Effector memory CD8-positive, alpha-beta T cell (primary cell): ENCODE results near the gene CEACAM21.
A peak's percentile ranks its signal among the peaks of the same experiment; 100 is the strongest.
"Not testable (repeated sequence)": the region's sequence is repeated elsewhere in the genome, so short reads cannot be mapped to it uniquely, and the experiment has no call there.

Experiments
- ATAC-seq: fragments of 150-1000 bp; cut with Tn5 transposase; replicated peaks from 2 replicates; pipeline ENCODE4 v1.10.0; 2021; ENCODE audit warnings: mild to moderate bottlenecking, moderate library complexity
- DNase-seq, 3 experiments: peaks; one replicate each; pipeline ENCODE4 v3.0.0; 2021
- H3K27ac Mint-ChIP-seq, 2 donors: one replicate each; pipeline ENCODE4 v1.8.0; 2022; ENCODE audit warnings: mild to moderate bottlenecking in 2 of 2, mixed read lengths in 2 of 2, moderate library complexity in 2 of 2
- H3K27me3 Mint-ChIP-seq, 2 donors: one replicate each; pipeline ENCODE4 v1.8.0; 2022; ENCODE audit warnings: mixed read lengths in 2 of 2
- H3K36me3 Mint-ChIP-seq: one replicate; pipeline ENCODE4 v1.8.0; 2022; ENCODE audit warnings: mild to moderate bottlenecking, moderate library complexity, mixed read lengths; ENCODE audit not compliant: insufficient read depth
- H3K4me1 Mint-ChIP-seq, 2 donors: one replicate each; pipeline ENCODE4 v1.8.0; 2022; ENCODE audit warnings: low read depth in 2 of 2, mixed read lengths in 2 of 2
- H3K4me3 Mint-ChIP-seq, 2 donors: one replicate each; pipeline ENCODE4 v1.8.0; 2022; ENCODE audit warnings: mild to moderate bottlenecking in 2 of 2, mixed read lengths in 2 of 2, moderate library complexity in 2 of 2
- H3K9me3 Mint-ChIP-seq, 2 donors: one replicate each; pipeline ENCODE4 v1.8.0; 2022; ENCODE audit warnings: mixed read lengths in 2 of 2

CEACAM21 gene

DNA sequence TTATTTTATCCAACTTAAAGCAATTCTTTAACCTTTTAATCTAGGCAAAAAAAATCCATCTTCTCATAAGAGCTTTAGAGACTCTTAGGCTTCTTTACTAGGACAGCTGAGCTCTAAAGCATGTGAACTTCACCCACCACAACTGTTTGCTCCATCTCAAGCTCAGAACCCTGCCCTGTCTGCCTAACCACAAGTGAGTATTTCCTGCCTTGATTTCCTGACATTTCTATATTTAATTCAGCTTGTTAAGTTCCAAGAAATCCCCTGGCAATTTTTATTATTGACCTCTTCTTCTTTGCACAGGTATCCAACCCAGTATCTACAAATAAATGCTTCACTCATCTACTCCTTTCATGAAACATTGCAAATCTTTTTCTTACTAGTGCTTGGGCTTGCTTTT lies 21.1 kb upstream of the CEACAM21 start:
- no peak for DNase-seq
- Mint-ChIP-seq H3K9me3 (no peaks in the 10 kb centered on the region), H3K27me3 (no peaks in the 10 kb centered on the region), H3K27ac (peak overlapping the region; percentile 91 to 93), H3K4me1 (peaks cover 58 to 71% of the 10 kb centered on the region in 2 donors), H3K4me3 (peak overlapping the region; percentile 93 to 95), H3K36me3 (peaks cover 62% of the 10 kb centered on the region)
- peak; percentile 76 for ATAC-seq

DNA sequence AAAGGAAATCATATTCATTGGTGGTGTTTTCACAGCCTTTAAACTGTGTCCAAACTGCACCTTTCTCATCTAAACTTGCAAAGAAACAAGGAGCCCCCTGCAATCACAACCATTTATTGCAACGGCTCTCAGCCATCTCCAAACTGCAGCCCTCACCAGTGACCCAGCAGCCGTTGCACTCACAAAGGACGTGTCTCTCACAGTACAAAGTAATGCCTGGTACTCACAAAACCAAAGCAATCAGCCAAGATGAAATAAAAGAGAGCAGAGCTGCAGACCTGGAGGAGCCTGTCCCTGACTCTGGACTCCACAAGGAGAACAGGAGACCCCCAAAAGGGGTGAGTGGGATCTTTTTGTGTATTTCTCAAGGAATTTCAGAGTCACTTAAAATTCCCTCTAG lies 20.2 kb upstream of the CEACAM21 start:
- no peaks in the 10 kb centered on the region for H3K9me3 Mint-ChIP-seq
- H3K27me3 Mint-ChIP-seq: no peaks in the 10 kb centered on the region
- H3K4me1 Mint-ChIP-seq: peaks cover 64 to 79% of the 10 kb centered on the region in 2 donors
- H3K27ac Mint-ChIP-seq: peak overlapping the region; percentile 87 to 91
- H3K36me3 Mint-ChIP-seq: peaks cover 62% of the 10 kb centered on the region
- DNase-seq: no peak
- peak overlapping the region; percentile 93 to 95 for H3K4me3 Mint-ChIP-seq
- ATAC-seq: peak; percentile 13

- Mint-ChIP-seq H3K27ac (peak overlapping the region; percentile 67 to 83), H3K27me3 (no peaks in the 10 kb centered on the region), H3K4me3 (peak overlapping the region; percentile 47 to 60), H3K4me1 (peaks cover 43 to 54% of the 10 kb centered on the region in 2 donors), H3K36me3 (peaks cover 28% of the 10 kb centered on the region), H3K9me3 (no peaks in the 10 kb centered on the region)
- DNase-seq (peak; percentile 36 to 40 (median 38)), ATAC-seq (peak; percentile 91)
Measured at GRCh38 chr19:41563854-41564514, 12.0 kb upstream of the CEACAM21 start.

DNA sequence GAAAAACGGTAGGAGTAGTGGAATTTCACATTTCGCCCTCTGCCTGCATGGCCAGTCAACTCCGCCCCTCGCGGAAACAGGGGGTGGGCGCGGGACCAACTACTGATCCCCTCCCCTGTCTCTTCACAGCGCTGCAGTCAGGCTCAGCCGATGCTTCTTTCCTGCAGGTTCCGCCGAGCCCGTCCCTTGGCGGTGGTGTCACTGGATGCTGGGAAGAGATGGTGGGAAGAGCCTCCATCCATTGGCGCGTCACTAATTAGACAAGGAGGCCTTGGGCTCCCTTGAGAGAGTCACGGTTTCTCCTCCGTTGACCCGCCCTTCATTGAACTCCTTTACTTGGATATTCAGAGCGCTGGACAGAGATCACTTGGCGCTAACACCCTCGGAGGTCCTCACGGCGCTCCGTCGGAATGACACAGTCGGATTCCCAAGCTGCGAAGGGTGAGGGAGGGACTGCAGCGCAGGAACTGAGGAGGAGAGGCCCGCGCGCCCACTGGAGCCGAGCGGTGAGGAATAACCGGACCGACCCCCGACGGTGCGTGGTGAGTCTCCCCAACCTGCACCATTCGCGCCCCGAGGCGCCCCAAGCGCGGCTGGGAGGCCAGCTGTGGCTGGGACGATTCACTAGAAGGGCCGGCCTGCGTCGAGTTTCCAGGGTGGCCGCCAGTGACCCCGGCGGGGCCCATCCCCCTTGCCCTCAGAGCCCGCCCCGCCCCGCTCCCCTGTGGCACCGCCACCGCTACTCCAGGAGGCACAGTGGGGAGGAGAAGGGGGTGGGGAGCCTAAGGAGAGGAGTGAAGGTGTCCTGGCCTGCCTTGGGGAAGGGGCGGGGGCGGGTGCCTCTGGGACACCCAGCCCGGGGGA lies 11.2 kb upstream of the CEACAM21 start:
- ATAC-seq (no peak), DNase-seq (no peak)
- H3K4me3 Mint-ChIP-seq: peak overlapping the region; percentile 33 to 60
- H3K27me3 Mint-ChIP-seq: no peaks in the 10 kb centered on the region
- peak overlapping the region; percentile 67 to 83 for H3K27ac Mint-ChIP-seq
- peaks cover 31% of the 10 kb centered on the region for H3K36me3 Mint-ChIP-seq
- peaks cover 39 to 47% of the 10 kb centered on the region in 2 donors for H3K4me1 Mint-ChIP-seq
- H3K9me3 Mint-ChIP-seq: no peaks in the 10 kb centered on the region

DNA sequence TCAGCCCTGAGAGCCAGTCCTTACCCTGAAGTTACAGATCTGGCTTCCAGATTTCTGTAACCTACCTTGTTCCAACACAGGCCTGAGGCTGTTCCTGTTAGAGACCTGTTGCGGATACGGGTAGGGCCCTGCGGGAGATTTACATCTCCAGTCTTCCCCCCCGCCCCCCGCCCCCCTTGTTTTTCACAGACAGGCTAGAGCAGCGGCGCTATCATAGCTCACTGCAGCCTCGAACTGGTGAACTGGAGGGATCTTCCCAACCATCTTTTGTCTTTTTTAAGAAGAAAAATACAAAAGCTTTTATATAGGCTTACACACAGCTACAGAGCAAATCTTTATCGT lies 10.6 kb upstream of the CEACAM21 start:
- Mint-ChIP-seq H3K4me3 (no peak overlapping the region), H3K27me3 (no peaks in the 10 kb centered on the region), H3K9me3 (no peaks in the 10 kb centered on the region)

DNA sequence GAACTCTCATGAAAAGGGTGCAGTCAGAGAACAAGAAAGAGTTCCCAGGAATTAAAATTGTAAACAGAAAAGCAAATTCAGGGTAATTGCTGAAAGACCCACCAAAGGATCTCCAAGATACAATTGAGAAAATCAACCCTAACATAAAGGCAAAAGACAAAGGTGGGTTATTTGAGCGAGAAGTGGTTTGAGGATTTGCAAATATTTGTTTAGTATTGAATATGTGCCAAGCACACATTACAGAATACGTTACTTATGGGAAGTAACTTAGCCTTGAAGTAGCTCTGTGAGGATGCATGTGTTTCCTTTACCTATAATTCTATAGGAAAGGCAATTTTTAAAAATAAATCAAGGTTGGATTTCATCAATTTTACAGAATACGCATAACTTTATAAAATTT lies 10.0 kb upstream of the CEACAM21 start:
- ATAC-seq: no peak
- Mint-ChIP-seq H3K27ac (no peak overlapping the region), H3K36me3 (peaks cover 30% of the 10 kb centered on the region), H3K27me3 (no peaks in the 10 kb centered on the region), H3K9me3 (no peaks in the 10 kb centered on the region), H3K4me1 (peaks cover 41 to 42% of the 10 kb centered on the region in 2 donors), H3K4me3 (no peak overlapping the region)
- no peak for DNase-seq

More for the DNA sequence above, 10.6 kb upstream of the CEACAM21 start:
- Mint-ChIP-seq H3K4me1 (peaks cover 38 to 41% of the 10 kb centered on the region in 2 donors), H3K27ac (no peak overlapping the region), H3K36me3 (peaks cover 33% of the 10 kb centered on the region)
- ATAC-seq (no peak), DNase-seq (no peak)

DNA sequence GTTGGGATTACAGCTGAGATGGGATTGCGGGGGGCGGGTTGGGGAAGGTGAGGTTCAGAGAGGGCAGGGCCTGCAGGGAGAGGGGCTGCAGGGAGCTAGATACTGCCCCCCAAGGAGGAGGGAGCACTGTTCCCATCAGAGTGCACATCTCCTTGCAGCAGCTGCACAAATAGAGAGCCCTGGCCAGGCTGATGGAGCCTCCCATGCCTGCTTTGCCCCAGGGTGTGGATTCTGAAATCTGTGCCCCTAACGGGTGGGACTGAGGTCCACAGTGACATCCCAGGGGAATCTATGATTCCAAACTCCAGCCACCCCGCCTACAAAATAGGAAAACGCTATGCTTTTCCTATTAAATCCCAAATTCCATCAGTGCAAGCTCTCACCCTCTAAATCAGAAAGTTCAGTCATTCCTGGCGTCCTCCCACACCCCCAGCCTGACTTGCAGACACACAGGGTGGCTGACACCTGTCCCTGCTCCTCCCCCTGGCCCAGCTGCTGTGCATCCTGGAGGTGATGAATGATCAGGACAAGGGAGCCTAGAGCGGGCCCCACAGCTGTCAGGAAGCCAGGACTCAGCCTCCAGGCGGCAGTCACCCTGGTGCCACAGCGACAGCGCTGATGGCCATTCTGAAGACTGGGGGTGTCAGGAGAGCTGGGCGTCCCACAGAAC lies 6.3 kb upstream of the CEACAM21 start:
- DNase-seq: no peak
- peaks cover 16% of the 10 kb centered on the region for H3K36me3 Mint-ChIP-seq
- H3K9me3 Mint-ChIP-seq: no peaks in the 10 kb centered on the region
- no peak for ATAC-seq
- H3K4me3 Mint-ChIP-seq: no peak overlapping the region
- H3K4me1 Mint-ChIP-seq: peaks cover 18 to 21% of the 10 kb centered on the region in 2 donors
- H3K27me3 Mint-ChIP-seq: no peaks in the 10 kb centered on the region
- H3K27ac Mint-ChIP-seq: peak overlapping the region in 1 of 2 donors; percentile 31

DNA sequence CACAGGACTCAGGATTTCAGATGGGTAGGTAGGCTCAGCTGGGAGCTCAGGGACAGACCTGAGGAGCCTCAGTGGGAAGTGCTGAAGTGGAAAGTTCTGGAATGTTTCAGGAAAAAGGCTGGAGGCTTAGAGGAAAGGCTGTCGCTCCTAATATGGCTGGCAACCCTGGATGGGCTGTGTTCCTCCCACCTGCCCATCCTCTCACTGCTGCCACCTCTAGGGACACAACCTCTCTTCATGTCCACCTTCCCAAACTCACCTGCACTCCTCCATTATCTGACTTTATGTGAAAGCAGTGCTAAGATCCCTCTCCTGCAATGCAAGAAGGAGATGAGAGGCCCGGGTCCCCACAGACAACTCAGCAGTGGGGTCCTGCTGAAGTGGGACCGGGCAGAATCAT lies 5.8 kb upstream of the CEACAM21 start:
- Mint-ChIP-seq H3K9me3 (no peaks in the 10 kb centered on the region), H3K4me3 (no peak overlapping the region), H3K4me1 (peaks cover 18 to 21% of the 10 kb centered on the region in 2 donors), H3K27ac (peak overlapping the region; percentile 20 to 31), H3K36me3 (peaks cover 16% of the 10 kb centered on the region), H3K27me3 (no peaks in the 10 kb centered on the region)
- DNase-seq: no peak
- ATAC-seq: peak; percentile 3

DNA sequence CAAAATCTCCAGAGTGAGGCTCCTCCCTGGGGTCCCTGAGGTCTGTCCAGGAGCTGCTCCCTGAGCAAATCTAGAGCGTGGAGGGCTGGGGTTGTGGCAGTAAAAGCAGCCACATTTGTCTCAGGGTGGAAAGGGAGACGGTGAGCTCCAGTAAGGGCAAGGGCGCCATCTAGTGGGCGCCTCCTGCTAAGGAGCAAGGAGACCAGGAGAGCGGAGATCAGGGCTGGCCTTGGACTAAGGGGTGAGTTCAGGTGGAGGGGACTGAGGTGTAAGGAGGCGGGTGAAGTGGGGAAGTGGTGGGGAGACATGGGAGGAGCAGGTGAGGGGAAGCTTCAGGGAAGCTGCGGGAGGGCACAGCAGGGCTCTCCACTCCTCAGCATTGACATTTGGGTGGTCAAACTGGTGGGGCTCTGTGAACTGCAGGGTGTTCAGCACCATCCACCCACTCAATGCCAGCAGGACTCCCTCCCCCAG lies 5.3 kb upstream of the CEACAM21 start:
- Mint-ChIP-seq H3K36me3 (peaks cover 13% of the 10 kb centered on the region), H3K4me3 (no peak overlapping the region), H3K27me3 (no peaks in the 10 kb centered on the region), H3K9me3 (no peaks in the 10 kb centered on the region), H3K27ac (peak overlapping the region; percentile 20 to 30), H3K4me1 (peaks cover 20 to 26% of the 10 kb centered on the region in 2 donors)
- ATAC-seq (peak; percentile 99), DNase-seq (peak; percentile 83 to 84 (median 83))

- peak overlapping the region in 1 of 2 donors; percentile 94 for H3K27ac Mint-ChIP-seq
- H3K4me3 Mint-ChIP-seq: no peak overlapping the region
Measured at GRCh38 chr19:41577144-41577830, 1.3 kb downstream of the CEACAM21 start.

DNA sequence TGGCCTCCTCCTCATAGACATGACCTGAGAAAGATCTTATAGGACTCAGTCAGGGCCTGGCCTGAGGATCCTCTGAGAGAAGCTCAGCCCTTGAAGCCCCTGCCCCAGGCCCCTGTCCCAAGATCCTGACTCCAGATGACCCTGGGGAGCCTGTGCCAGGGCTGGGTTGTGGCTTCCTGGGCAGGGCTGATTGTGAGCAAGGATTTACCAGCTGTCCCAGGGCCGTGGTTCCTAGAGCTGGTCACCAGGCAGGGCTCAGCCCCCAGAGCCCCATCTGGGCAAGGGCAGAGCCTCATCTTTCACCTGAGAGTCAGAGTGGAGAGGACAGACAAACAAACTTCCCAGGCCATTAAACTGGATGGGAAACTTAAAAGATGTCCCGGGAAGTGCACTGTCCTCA lies 1.9 kb downstream of the CEACAM21 start:
- Mint-ChIP-seq H3K27me3 (no peaks in the 10 kb centered on the region), H3K27ac (no peak overlapping the region), H3K4me1 (peaks cover 15 to 17% of the 10 kb centered on the region in 2 donors), H3K36me3 (peaks cover 35% of the 10 kb centered on the region), H3K9me3 (no peaks in the 10 kb centered on the region), H3K4me3 (no peak overlapping the region)
- ATAC-seq (no peak), DNase-seq (no peak)

More at GRCh38 chr19:41577144-41577830, 1.3 kb downstream of the CEACAM21 start:
- Mint-ChIP-seq H3K9me3 (no peaks in the 10 kb centered on the region), H3K36me3 (peaks cover 29% of the 10 kb centered on the region), H3K4me1 (peaks cover 15 to 17% of the 10 kb centered on the region in 2 donors), H3K27me3 (no peaks in the 10 kb centered on the region)
- DNase-seq: no peak
- no peak for ATAC-seq

DNA sequence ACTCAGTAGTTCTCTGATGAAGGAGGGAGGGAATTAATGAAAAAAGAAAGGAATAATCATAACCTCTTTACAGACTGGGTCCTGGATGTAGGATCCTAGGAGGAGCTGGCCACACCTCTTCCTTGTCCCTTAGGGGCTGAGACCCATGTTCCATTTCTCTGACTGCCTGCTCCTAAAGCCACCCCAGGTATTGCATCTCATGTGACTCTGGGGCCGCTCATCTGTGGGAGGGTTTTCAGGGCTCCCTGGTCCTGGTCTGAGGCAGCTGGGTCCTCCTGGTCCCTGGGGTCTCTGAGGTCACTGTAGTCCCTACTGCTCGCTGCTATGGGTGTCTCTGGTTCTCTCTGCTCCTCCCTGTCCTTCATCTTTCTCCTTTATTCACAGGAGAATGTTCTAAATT lies 2.9 kb downstream of the CEACAM21 start:
- ATAC-seq: no peak
- H3K27ac Mint-ChIP-seq: peak overlapping the region in 1 of 2 donors; percentile 10
- H3K4me3 Mint-ChIP-seq: no peak overlapping the region
- H3K9me3 Mint-ChIP-seq: no peaks in the 10 kb centered on the region
- no peaks in the 10 kb centered on the region for H3K27me3 Mint-ChIP-seq
- H3K4me1 Mint-ChIP-seq: peaks cover 15 to 17% of the 10 kb centered on the region in 2 donors
- no peak for DNase-seq
- peaks cover 39% of the 10 kb centered on the region for H3K36me3 Mint-ChIP-seq

DNA sequence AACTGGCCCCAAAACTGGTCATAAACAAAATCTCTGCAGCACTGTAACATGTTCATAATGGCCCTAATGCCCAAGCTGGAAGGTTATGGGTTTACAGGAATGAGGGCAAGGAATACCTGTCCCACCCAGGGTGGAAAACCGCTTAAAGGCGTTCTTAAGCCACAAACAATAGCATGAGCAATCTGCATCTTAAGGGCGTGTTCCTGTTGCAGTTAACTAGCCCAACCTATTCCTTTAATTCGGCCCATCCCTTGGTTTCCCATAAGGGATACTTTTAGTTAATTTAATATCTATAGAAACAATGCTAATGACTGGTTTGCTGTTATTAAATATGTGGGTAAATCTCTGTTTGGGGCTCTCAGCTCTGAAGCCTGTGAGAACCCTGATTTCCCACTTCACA lies 5.1 kb downstream of the CEACAM21 start:
- not testable (repeated sequence) for H3K4me1 Mint-ChIP-seq, H3K9me3 Mint-ChIP-seq, H3K4me3 Mint-ChIP-seq, ATAC-seq, DNase-seq, H3K27me3 Mint-ChIP-seq, H3K27ac Mint-ChIP-seq
- peaks cover 39% of the 10 kb centered on the region for H3K36me3 Mint-ChIP-seq
